ENCODE results near the gene MBOAT2.

DNA sequence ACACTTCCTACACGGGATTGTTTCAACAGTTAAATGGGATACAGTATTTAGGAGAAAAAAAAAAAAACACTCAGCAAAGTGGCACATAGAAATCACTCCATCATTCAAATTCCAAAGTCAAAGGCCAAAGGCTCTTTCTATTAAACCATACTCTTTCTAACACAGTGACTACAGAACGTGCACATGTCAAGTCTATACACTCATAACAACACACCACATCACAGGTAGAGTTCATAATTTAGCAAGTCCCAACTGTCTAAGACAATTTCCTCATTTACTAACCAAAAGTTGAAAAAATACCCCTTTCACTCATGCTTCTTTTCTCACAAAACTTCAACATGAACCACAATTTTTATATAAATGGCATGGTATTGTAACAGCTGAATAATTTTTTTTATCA is 70.8 kb downstream of the MBOAT2 start:
- TF ChIP-seq POLR2A (IDR thresholded peaks at IDR 0.05; ENCODE audit: low read depth, low read length) (no peak), TAF1 (IDR thresholded peaks at IDR 0.05; ENCODE audit: borderline replicate concordance, low read depth, low read length) (no peak), POLR2AphosphoS5 (IDR thresholded peaks at IDR 0.05; ENCODE audit: low read depth, low read length) (no peak)
